Endothelial cell (in vitro differentiated cells): ENCODE results near the gene ATF7. TPM values are rescaled to one million over a fixed set of nuclear protein-coding genes. Genes with fewer than 3 reads are reported as not detected.

Experiments used
- DNase-seq: peaks from one replicate; pipeline ENCODE4 v3.0.0; 2021; ENCODE audit warnings: low spot score
- H3K27ac Mint-ChIP-seq: one replicate; pipeline ENCODE4 v1.8.0; 2021; ENCODE audit warnings: mixed read lengths, inconsistent platforms; ENCODE audit not compliant: unreplicated experiment
- H3K27me3 Mint-ChIP-seq: one replicate; pipeline ENCODE4 v1.8.0; 2021; ENCODE audit warnings: mild to moderate bottlenecking, moderate library complexity, mixed read lengths, inconsistent platforms; ENCODE audit not compliant: unreplicated experiment
- H3K36me3 Mint-ChIP-seq: one replicate; pipeline ENCODE4 v1.8.0; 2021; ENCODE audit warnings: mild to moderate bottlenecking, low read depth, mixed read lengths, inconsistent platforms; ENCODE audit not compliant: unreplicated experiment
- H3K4me1 Mint-ChIP-seq: one replicate; pipeline ENCODE4 v1.8.0; 2021; ENCODE audit warnings: mild to moderate bottlenecking, mixed read lengths, inconsistent platforms; ENCODE audit not compliant: unreplicated experiment
- H3K4me3 Mint-ChIP-seq: one replicate; pipeline ENCODE4 v1.8.0; 2021; ENCODE audit warnings: mild to moderate bottlenecking, mixed read lengths, inconsistent platforms; ENCODE audit not compliant: unreplicated experiment
- H3K9me3 Mint-ChIP-seq: one replicate; pipeline ENCODE4 v1.8.0; 2021; ENCODE audit warnings: mixed read lengths, inconsistent platforms; ENCODE audit not compliant: unreplicated experiment
- total RNA-seq: library from RNA; stranded (reverse); fragmentation: NEBNext Ultra II Directional; extraction: Animal tissue kit (Norgen Biotek cat#: 25700); gene quantifications from one replicate; pipeline ENCODE4 v1.2.1, GENCODE V29; 2021; ENCODE audit not compliant: unreplicated experiment
- TF ChIP-seq, protein P1 (sequence below): fragments of 200-600 bp; sonication (generic); IDR thresholded peaks from one replicate; pipeline ENCODE4 v1.5.0; 2021; ENCODE audit warnings: antibody characterized with exemption; ENCODE audit not compliant: unreplicated experiment

Gene ATF7
- total RNA-seq, 1 donor from 2014 or later: 63.3 TPM

DNA sequence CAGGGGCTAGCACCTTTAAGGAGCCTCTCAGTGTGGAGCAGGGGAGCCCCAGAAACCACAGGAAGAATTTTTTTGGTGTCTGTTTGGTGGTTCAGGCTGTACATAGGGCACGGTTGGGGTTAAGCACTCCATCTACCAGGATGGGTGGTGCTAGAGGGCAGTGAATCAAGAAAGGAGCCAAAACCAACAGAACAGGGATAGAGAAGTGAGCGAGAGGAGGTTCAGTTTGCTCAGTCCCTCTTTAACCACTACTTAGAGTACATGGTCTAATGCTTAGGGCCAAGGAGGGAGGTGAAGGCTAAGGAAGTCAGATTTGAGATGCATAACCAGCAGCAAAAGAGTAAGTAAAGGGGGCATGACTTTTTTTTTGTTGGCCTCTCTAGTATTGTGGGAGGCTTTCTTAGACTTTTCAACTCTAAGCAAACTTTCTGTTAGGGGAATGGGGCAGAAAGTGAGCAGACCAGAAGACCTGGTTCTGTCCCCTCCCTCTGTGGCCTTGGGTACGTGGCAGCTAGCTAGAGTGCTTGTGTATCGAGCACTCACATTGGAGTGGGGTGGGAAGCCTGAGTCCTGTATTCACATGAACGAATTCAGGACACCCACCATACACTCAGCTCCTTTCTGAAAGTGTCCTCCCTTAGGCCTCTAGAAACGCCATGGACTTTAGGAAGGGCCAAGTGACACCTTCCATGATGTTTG, 112.3 kb downstream of the ATF7 start:
- TF ChIP-seq, protein P1, sequence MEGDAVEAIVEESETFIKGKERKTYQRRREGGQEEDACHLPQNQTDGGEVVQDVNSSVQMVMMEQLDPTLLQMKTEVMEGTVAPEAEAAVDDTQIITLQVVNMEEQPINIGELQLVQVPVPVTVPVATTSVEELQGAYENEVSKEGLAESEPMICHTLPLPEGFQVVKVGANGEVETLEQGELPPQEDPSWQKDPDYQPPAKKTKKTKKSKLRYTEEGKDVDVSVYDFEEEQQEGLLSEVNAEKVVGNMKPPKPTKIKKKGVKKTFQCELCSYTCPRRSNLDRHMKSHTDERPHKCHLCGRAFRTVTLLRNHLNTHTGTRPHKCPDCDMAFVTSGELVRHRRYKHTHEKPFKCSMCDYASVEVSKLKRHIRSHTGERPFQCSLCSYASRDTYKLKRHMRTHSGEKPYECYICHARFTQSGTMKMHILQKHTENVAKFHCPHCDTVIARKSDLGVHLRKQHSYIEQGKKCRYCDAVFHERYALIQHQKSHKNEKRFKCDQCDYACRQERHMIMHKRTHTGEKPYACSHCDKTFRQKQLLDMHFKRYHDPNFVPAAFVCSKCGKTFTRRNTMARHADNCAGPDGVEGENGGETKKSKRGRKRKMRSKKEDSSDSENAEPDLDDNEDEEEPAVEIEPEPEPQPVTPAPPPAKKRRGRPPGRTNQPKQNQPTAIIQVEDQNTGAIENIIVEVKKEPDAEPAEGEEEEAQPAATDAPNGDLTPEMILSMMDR: no peak
- Mint-ChIP-seq H3K27ac (no peak overlapping the region), H3K4me3 (peak overlapping the region; percentile 22), H3K36me3 (peaks cover 47% of the 10 kb centered on the region), H3K9me3 (no peaks in the 10 kb centered on the region), H3K4me1 (peaks cover 22% of the 10 kb centered on the region), H3K27me3 (peaks cover 2% of the 10 kb centered on the region)
- DNase-seq: no peak

GRCh38 chr12:53510181-53510812, 115.9 kb downstream of the ATF7 start:
- H3K4me1 Mint-ChIP-seq: peaks cover 10% of the 10 kb centered on the region
- peaks cover 11% of the 10 kb centered on the region for H3K27me3 Mint-ChIP-seq
- TF ChIP-seq, protein P1: no peak
- peaks cover 39% of the 10 kb centered on the region for H3K36me3 Mint-ChIP-seq
- H3K9me3 Mint-ChIP-seq: no peaks in the 10 kb centered on the region
- no peak for DNase-seq
- H3K4me3 Mint-ChIP-seq: no peak overlapping the region
- no peak overlapping the region for H3K27ac Mint-ChIP-seq

DNA sequence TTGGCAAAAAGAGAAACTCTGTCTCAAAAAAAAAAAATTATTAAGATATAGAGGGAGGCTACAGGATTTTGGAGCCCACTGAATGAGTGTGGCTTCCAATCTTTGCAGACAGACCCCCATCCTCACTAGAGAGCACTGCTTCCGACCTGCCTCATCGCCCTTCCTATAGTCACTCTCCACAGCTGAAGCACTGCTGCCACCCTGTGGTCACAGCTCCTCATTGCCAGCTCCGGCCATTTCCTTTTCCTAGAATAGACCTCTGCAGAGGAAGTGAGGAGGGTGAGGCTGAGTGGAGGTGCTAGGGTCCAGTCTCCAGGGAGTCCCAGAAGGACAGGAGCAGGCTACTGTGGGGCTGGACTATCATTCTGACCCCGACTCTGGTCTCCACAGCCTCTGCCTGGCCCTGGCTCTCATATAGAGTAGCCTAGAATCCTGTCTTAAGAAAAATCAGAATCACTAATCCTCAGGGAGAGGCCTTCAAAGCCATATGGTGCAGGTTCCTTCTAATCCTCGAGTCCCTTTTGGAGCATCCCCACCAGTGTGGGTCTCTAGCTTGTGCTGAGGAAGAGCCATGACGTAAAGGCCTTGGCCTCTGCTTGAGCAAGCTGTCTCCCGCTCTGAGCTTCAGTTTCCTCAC, 117.5 kb downstream of the ATF7 start:
- peaks cover 8% of the 10 kb centered on the region for H3K4me1 Mint-ChIP-seq
- peak; percentile 93 for DNase-seq
- peak overlapping the region; percentile 82 for H3K27ac Mint-ChIP-seq
- no peak overlapping the region for H3K4me3 Mint-ChIP-seq
- H3K9me3 Mint-ChIP-seq: no peaks in the 10 kb centered on the region
- H3K36me3 Mint-ChIP-seq: peaks cover 38% of the 10 kb centered on the region
- peaks cover 17% of the 10 kb centered on the region for H3K27me3 Mint-ChIP-seq
- TF ChIP-seq, protein P1: peak; percentile 63

GRCh38 chr12:53507603-53507885, 118.6 kb downstream of the ATF7 start:
- no peaks in the 10 kb centered on the region for H3K9me3 Mint-ChIP-seq
- peaks cover 8% of the 10 kb centered on the region for H3K4me1 Mint-ChIP-seq
- H3K27me3 Mint-ChIP-seq: peaks cover 22% of the 10 kb centered on the region
- H3K4me3 Mint-ChIP-seq: no peak overlapping the region
- peaks cover 29% of the 10 kb centered on the region for H3K36me3 Mint-ChIP-seq
- DNase-seq: no peak
- TF ChIP-seq, protein P1: no peak
- H3K27ac Mint-ChIP-seq: no peak overlapping the region
